ENCODE results near the gene TTLL5.

TTLL5 gene

DNA sequence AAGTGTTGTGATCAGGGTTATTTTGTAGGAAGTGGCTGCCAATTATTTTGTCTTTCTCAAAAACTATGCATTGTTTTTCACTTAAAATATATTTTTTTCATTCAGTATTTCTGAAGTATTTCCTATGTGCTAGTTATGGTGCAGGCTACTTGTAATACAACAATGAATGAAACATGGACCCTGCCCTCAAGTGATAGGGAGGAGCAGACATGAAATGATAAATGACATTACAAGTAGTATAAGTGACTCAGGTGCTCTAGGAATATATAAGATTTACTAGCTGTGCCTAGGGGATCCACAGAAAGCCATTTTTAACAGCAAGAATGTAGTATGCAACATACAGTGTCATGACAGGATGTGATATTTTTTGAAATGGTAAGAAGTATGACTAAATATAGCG is 65.3 kb downstream of the TTLL5 start:
- Histone ChIP-seq H3K9me3 (no peaks in the 10 kb centered on the region; the same call in 1 of the 2 replicates), H3K27me3 (no peaks in the 10 kb centered on the region), H3K4me3 (ENCODE audit: low read depth, low read length) (no peak overlapping the region), H3K36me3 (peaks cover 12% of the 10 kb centered on the region), H3K4me1 (no peaks in the 10 kb centered on the region)
- no peak for DNase-seq
- TF ChIP-seq, protein P1, sequence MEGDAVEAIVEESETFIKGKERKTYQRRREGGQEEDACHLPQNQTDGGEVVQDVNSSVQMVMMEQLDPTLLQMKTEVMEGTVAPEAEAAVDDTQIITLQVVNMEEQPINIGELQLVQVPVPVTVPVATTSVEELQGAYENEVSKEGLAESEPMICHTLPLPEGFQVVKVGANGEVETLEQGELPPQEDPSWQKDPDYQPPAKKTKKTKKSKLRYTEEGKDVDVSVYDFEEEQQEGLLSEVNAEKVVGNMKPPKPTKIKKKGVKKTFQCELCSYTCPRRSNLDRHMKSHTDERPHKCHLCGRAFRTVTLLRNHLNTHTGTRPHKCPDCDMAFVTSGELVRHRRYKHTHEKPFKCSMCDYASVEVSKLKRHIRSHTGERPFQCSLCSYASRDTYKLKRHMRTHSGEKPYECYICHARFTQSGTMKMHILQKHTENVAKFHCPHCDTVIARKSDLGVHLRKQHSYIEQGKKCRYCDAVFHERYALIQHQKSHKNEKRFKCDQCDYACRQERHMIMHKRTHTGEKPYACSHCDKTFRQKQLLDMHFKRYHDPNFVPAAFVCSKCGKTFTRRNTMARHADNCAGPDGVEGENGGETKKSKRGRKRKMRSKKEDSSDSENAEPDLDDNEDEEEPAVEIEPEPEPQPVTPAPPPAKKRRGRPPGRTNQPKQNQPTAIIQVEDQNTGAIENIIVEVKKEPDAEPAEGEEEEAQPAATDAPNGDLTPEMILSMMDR (IDR thresholded peaks at IDR 0.05; ENCODE audit: low read depth, low read length): no peak

DNA sequence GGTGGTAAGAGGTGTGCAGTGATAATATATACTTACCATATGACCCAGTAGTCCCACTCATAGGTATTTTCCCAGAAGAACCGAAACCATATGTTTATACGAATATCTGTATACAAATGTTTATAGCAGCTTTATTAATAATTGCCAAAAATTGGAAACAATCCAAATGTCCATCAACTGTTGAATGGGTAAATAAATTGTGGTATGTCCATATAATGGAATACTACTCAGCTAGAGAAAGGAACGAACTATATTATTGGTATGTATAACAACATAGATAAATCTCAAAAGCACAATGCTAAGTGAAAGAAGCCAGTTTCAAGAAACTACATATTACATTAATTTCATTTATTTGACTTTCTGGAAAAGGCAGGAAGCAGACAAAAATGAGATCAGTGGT is 66.1 kb downstream of the TTLL5 start:
- H3K4me1 ChIP-seq: no peaks in the 10 kb centered on the region
- peaks cover 12% of the 10 kb centered on the region for H3K36me3 ChIP-seq
- H3K27me3 ChIP-seq: no peaks in the 10 kb centered on the region
- no peak overlapping the region for H3K4me3 ChIP-seq (ENCODE audit: low read depth, low read length)
- TF ChIP-seq, protein P1 (IDR thresholded peaks at IDR 0.05; ENCODE audit: low read depth, low read length): no peak
- DNase-seq: no peak
- H3K9me3 ChIP-seq: no peaks in the 10 kb centered on the region; the same call in 1 of the 2 replicates

DNA sequence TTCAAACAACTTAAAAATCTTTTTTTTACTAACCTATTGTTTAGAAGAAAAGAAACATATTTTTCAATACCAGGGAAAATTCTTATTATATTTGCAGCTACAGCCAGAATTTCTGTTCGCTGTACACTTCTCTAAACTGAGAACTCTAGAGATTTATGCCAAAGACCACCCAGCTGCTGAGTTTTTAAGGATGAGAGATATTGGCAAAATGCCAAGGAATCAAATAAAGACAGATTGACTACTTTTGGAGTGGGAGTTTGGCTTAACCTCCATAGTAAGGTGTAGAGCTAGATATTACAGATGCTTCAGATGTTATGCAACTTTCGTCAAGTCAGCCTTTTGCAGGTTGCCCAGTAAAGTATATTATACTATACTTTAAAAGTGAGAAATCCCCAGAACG is 71.8 kb downstream of the TTLL5 start:
- Histone ChIP-seq H3K9me3 (no peaks in the 10 kb centered on the region), H3K4me3 (ENCODE audit: low read depth, low read length) (no peak overlapping the region), H3K27me3 (no peaks in the 10 kb centered on the region), H3K36me3 (peaks cover 2% of the 10 kb centered on the region; the same call in 1 of the 2 replicates), H3K4me1 (no peaks in the 10 kb centered on the region)
- TF ChIP-seq, protein P1 (IDR thresholded peaks at IDR 0.05; ENCODE audit: low read depth, low read length): no peak
- no peak for DNase-seq

DNA sequence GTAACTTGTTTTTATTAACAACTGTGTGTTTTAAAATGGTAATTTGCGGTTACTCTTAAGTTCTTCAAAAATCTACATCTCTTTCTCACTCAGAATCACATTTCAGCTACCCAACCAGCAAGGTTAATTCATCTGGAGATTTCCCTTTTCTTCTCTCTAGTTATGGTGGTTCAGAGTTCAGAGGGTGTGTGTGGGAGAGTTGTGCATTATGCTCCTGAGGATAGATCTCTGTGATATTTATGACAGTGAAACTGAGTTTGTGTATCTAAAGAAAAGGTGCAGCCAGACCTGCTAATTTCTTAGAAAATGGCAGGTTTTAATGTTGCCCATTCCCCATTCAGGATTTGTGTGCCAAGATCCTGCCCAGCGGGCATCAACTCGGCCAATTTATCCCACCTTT is 73.8 kb downstream of the TTLL5 start:
- no peaks in the 10 kb centered on the region for H3K27me3 ChIP-seq
- TF ChIP-seq, protein P1 (IDR thresholded peaks at IDR 0.05; ENCODE audit: low read depth, low read length): no peak
- no peaks in the 10 kb centered on the region for H3K4me1 ChIP-seq
- H3K36me3 ChIP-seq: peaks cover 2% of the 10 kb centered on the region; the same call in 1 of the 2 replicates
- DNase-seq: no peak
- H3K9me3 ChIP-seq: no peaks in the 10 kb centered on the region
- no peak overlapping the region for H3K4me3 ChIP-seq (ENCODE audit: low read depth, low read length)

DNA sequence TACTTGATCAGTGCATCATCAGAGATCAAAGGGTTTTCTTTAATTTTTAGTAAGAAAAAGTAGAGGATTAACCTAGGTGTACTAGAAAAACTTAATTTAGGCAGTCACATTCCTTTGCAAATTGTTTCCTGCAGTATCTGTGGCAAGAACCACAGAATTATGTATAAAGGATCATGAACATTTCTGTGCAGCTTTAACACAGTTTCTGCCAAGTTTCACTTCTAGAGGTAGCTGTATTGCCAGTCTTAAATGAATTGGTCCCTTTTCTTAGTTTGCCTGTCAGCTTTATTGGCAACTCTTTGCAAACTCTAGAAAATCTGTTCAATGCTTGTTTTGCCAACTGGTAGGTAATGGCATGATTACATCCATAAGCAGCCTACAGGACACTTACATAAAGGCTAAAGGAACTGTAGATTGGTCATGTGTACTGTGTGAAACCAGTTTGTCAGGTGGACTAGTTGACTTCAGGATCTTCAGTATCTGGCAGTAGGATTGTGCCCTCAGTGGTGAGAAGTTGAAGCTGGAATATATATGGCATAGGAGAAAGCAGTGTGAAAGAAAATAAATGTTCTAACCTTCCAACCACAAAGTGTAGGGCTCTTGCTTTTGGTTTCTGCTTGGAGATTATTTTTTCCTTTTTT is 75.9 kb downstream of the TTLL5 start:
- H3K4me3 ChIP-seq (ENCODE audit: low read depth, low read length): no peak overlapping the region
- no peaks in the 10 kb centered on the region for H3K9me3 ChIP-seq
- H3K27me3 ChIP-seq: no peaks in the 10 kb centered on the region
- H3K4me1 ChIP-seq: no peaks in the 10 kb centered on the region
- TF ChIP-seq, protein P1 (IDR thresholded peaks at IDR 0.05; ENCODE audit: low read depth, low read length): no peak
- no peak for DNase-seq
- H3K36me3 ChIP-seq: peaks cover 2% of the 10 kb centered on the region; the same call in 1 of the 2 replicates

DNA sequence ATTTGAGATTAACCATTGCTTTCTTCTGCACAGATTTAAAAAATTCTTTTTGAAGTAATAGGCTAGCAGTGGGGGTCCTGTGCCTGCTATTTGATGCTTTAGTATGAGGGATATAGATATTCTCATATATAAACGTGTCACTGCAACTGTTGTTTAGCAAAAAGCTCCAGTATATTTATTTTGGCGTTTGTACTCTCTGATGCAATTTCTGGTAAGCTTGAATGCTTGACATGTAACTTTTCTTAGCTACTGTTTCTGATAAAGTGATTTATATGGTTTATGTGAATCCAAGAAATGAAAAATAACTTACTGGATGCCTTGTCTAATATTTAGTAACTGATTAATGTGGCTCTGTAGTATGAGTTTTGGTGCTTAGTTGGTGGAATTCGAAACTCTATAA is 77.1 kb downstream of the TTLL5 start:
- H3K4me3 ChIP-seq (ENCODE audit: low read depth, low read length): no peak overlapping the region
- no peak for DNase-seq
- TF ChIP-seq, protein P1 (IDR thresholded peaks at IDR 0.05; ENCODE audit: low read depth, low read length): no peak
- no peaks in the 10 kb centered on the region for H3K9me3 ChIP-seq
- H3K27me3 ChIP-seq: no peaks in the 10 kb centered on the region
- peaks cover 7% of the 10 kb centered on the region for H3K36me3 ChIP-seq
- no peaks in the 10 kb centered on the region for H3K4me1 ChIP-seq

Measured in BE2C (cell line).